Fibroblast of lung (primary cell): Measurements from ENCODE around the gene CACNA1H. TPM values are rescaled to one million over a fixed set of nuclear protein-coding genes. Genes with fewer than 3 reads are reported as not detected.
"Not testable (repeated sequence)": the region's sequence is repeated elsewhere in the genome, so short reads cannot be mapped to it uniquely, and the experiment has no call there.

Experiments used
- DNase-seq, 2 donors: peaks; one replicate each; pipeline versions ENCODE4 v3.0.0 to v3.0.0-alpha.2; 2010; ENCODE audit warnings: low read depth in 2 of 2
- H2AFZ ChIP-seq: 2 replicates; pipeline ENCODE4 v1.5.1; 2012; ENCODE audit warnings: low read length, control low read depth, inconsistent platforms
- H3K27ac ChIP-seq: 2 replicates; pipeline ENCODE4 v1.5.1; 2011; ENCODE audit warnings: low read length, control low read depth; ENCODE audit not compliant: insufficient read depth
- H3K27me3 ChIP-seq: 2 replicates; pipeline ENCODE4 v1.5.1; 2011; ENCODE audit warnings: mild to moderate bottlenecking, low read length; ENCODE audit not compliant: control insufficient read depth, insufficient read depth
- H3K36me3 ChIP-seq: 2 replicates; pipeline ENCODE4 v1.5.1; 2011; ENCODE audit warnings: low read length; ENCODE audit not compliant: control insufficient read depth, insufficient read depth
- H3K4me1 ChIP-seq: 2 replicates; pipeline ENCODE4 v1.5.1; 2011; ENCODE audit warnings: low read length; ENCODE audit not compliant: control insufficient read depth, insufficient read depth; ENCODE audit errors: extremely low read depth
- H3K4me2 ChIP-seq: 2 replicates; pipeline ENCODE4 v1.5.1; 2011; ENCODE audit warnings: low read length, control low read depth; ENCODE audit not compliant: insufficient read depth; ENCODE audit errors: extremely low read depth
- H3K4me3 ChIP-seq, 4 experiments: fragments of 200-600 bp in 1 of 4; sonication (generic) in 1 of 4; replicated peaks in 1 of 4; 2 replicates each; pipeline ENCODE4 v1.5.1; 2011 to 2016; ENCODE audit warnings: low read length in 4 of 4, low read depth in 3 of 4, mild to moderate bottlenecking in 3 of 4, control low read depth in 2 of 4, inconsistent platforms in 1 of 4, mixed read lengths in 1 of 4; ENCODE audit not compliant: insufficient read depth in 1 of 4; ENCODE audit errors: control extremely low read depth in 1 of 4
- H3K79me2 ChIP-seq: 2 replicates; pipeline ENCODE4 v1.5.1; 2012; ENCODE audit warnings: mild to moderate bottlenecking, low read length, inconsistent platforms; ENCODE audit not compliant: control insufficient read depth, insufficient read depth
- H3K9ac ChIP-seq: 2 replicates; pipeline ENCODE4 v1.5.1; 2011; ENCODE audit warnings: mild to moderate bottlenecking, low read length, control low read depth; ENCODE audit not compliant: insufficient read depth
- H3K9me3 ChIP-seq: 2 replicates; pipeline ENCODE4 v1.5.1; 2012; ENCODE audit warnings: low read depth, low read length; ENCODE audit not compliant: control insufficient read depth, insufficient read depth
- H4K20me1 ChIP-seq: 2 replicates; pipeline ENCODE4 v1.5.1; 2011; ENCODE audit warnings: low read length; ENCODE audit not compliant: control insufficient read depth, insufficient read depth; ENCODE audit errors: extremely low read depth
- CTCF ChIP-seq, 2 donors: IDR thresholded peaks in 1 of 2; conservative IDR thresholded peaks in 1 of 2; 1 replicate in 1 of 2; 2 replicates in 1 of 2; pipeline ENCODE4 v1.5.1; 2011 to 2012; ENCODE audit warnings: low read length in 2 of 2, control low read depth in 1 of 2, inconsistent platforms in 1 of 2, low read depth in 1 of 2, mild to moderate bottlenecking in 1 of 2
- EZH2 ChIP-seq: IDR thresholded peaks from 2 replicates; pipeline ENCODE4 v1.5.1; 2012; ENCODE audit warnings: low read length, control low read depth, mild to moderate bottlenecking; ENCODE audit errors: missing control alignments
- polyA plus RNA-seq, 2 donors: library from polyadenylated mRNA; depleted of rRNA in 1 of 2; stranded (reverse) in 1 of 2; unstranded in 1 of 2; fragments of >200 nt; gene quantifications; 2 replicates each; pipeline ENCODE4 v1.2.1, GENCODE V29; 2011 to 2012; ENCODE audit warnings: missing spikeins in 1 of 2
- total RNA-seq: library from RNA; depleted of rRNA; stranded (reverse); fragments of >200 nt; gene quantifications from 2 replicates; pipeline ENCODE4 v1.2.1, GENCODE V29; 2014

Gene CACNA1H
- total and polyA plus RNA-seq, 2 donors (not counting 1 experiment from before 2014, with no cell fraction given) = 1.2 to 10.5 TPM

GRCh38 chr16:1243907-1244850 lies 91.3 kb downstream of the CACNA1H start:
- H3K27me3 ChIP-seq, DNase-seq, H4K20me1 ChIP-seq, H3K4me2 ChIP-seq, H3K27ac ChIP-seq, H3K4me3 ChIP-seq, H3K9me3 ChIP-seq, H3K36me3 ChIP-seq, H3K9ac ChIP-seq, H3K4me1 ChIP-seq, H3K79me2 ChIP-seq, H2AFZ ChIP-seq: not testable (repeated sequence)

GRCh38 chr16:1244881-1245280 lies 92.0 kb downstream of the CACNA1H start:
- DNase-seq = no peak
- H3K4me2 ChIP-seq = no peak overlapping the region
- no peaks in the 10 kb centered on the region for H3K79me2 ChIP-seq
- no peaks in the 10 kb centered on the region for H3K27me3 ChIP-seq
- no peak overlapping the region for H2AFZ ChIP-seq
- no peak overlapping the region for H3K9ac ChIP-seq
- no peaks in the 10 kb centered on the region for H3K36me3 ChIP-seq
- no peak overlapping the region for H3K27ac ChIP-seq
- no peaks in the 10 kb centered on the region for H3K4me1 ChIP-seq
- TF ChIP-seq EZH2 = no peak
- TF ChIP-seq CTCF (conservative IDR thresholded peaks at IDR 0.05 in 1 of 2, IDR thresholded peaks at IDR 0.05 in 1 of 2; ENCODE audit: low read depth in 1 of 2, low read length in 2 of 2) = no peak
- H3K9me3 ChIP-seq = no peaks in the 10 kb centered on the region
- no peaks in the 10 kb centered on the region for H4K20me1 ChIP-seq
- no peak overlapping the region for H3K4me3 ChIP-seq

GRCh38 chr16:1245452-1246020 lies 92.6 kb downstream of the CACNA1H start:
- Histone ChIP-seq H3K27me3 (no peaks in the 10 kb centered on the region), H3K9me3 (no peaks in the 10 kb centered on the region), H3K4me1 (no peaks in the 10 kb centered on the region), H3K27ac (no peak overlapping the region), H3K4me2 (no peak overlapping the region), H2AFZ (no peak overlapping the region), H4K20me1 (no peaks in the 10 kb centered on the region), H3K36me3 (no peaks in the 10 kb centered on the region), H3K9ac (no peak overlapping the region), H3K79me2 (no peaks in the 10 kb centered on the region), H3K4me3 (no peak overlapping the region)
- no peak for DNase-seq
- TF ChIP-seq CTCF (conservative IDR thresholded peaks at IDR 0.05 in 1 of 2, IDR thresholded peaks at IDR 0.05 in 1 of 2; ENCODE audit: low read depth in 1 of 2, low read length in 2 of 2) (no peak), EZH2 (no peak)

- H3K4me2 ChIP-seq, DNase-seq, H3K4me3 ChIP-seq, H3K4me1 ChIP-seq, H3K79me2 ChIP-seq, H4K20me1 ChIP-seq, H3K9ac ChIP-seq, H3K27me3 ChIP-seq, H2AFZ ChIP-seq, H3K9me3 ChIP-seq, H3K27ac ChIP-seq, H3K36me3 ChIP-seq: not testable (repeated sequence)
Measured at GRCh38 chr16:1247903-1248537, 95.1 kb downstream of the CACNA1H start.

GRCh38 chr16:1249031-1249755 lies 96.3 kb downstream of the CACNA1H start:
- not testable (repeated sequence) for H3K4me2 ChIP-seq, H3K9me3 ChIP-seq

More at GRCh38 chr16:1249031-1249755, 96.3 kb downstream of the CACNA1H start:
- H4K20me1 ChIP-seq, H2AFZ ChIP-seq, H3K9ac ChIP-seq, H3K4me3 ChIP-seq, H3K4me1 ChIP-seq, DNase-seq, H3K27me3 ChIP-seq, H3K36me3 ChIP-seq, H3K79me2 ChIP-seq, H3K27ac ChIP-seq: not testable (repeated sequence)
